ENCODE results near the gene BLVRA. TPM values are rescaled to one million over a fixed set of nuclear protein-coding genes. Genes with fewer than 3 reads are reported as not detected.

BLVRA gene
- total RNA-seq, 1 donor from 2014 or later = 60.2 TPM

DNA sequence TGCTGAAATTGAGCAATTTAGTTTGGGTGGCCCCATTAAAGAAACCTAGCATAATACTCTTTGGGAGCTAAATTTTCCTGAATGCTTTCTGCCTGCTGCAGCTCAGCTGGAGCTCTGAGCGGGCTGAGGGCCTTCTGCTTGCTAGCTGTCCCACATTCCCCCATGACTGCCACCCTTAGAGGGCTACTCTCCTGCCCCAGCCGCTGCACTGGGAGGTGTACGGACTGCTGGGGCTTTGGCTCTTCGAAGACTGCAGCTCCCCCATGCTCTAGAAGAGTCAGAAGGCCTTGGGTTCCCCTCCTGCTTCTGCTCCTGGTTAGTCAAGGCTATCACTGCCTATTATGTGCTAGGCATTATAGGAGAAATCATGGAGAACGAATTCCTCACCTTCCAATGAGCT is 31.5 kb downstream of the BLVRA start:
- Histone ChIP-seq H3K36me3 (ENCODE audit: control insufficient read depth, insufficient read depth, low read length) (no peaks in the 10 kb centered on the region), H3K27me3 (ENCODE audit: control insufficient read depth, insufficient read depth, low read length) (no peaks in the 10 kb centered on the region), H3K4me3 (ENCODE audit: low read depth, low read length) (no peak overlapping the region)
- no peak for DNase-seq (ENCODE audit: low read depth)
- TF ChIP-seq, protein P1, sequence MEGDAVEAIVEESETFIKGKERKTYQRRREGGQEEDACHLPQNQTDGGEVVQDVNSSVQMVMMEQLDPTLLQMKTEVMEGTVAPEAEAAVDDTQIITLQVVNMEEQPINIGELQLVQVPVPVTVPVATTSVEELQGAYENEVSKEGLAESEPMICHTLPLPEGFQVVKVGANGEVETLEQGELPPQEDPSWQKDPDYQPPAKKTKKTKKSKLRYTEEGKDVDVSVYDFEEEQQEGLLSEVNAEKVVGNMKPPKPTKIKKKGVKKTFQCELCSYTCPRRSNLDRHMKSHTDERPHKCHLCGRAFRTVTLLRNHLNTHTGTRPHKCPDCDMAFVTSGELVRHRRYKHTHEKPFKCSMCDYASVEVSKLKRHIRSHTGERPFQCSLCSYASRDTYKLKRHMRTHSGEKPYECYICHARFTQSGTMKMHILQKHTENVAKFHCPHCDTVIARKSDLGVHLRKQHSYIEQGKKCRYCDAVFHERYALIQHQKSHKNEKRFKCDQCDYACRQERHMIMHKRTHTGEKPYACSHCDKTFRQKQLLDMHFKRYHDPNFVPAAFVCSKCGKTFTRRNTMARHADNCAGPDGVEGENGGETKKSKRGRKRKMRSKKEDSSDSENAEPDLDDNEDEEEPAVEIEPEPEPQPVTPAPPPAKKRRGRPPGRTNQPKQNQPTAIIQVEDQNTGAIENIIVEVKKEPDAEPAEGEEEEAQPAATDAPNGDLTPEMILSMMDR (IDR thresholded peaks at IDR 0.05; ENCODE audit: insufficient read depth, low read length, poor library complexity, severe bottlenecking) = no peak

DNA sequence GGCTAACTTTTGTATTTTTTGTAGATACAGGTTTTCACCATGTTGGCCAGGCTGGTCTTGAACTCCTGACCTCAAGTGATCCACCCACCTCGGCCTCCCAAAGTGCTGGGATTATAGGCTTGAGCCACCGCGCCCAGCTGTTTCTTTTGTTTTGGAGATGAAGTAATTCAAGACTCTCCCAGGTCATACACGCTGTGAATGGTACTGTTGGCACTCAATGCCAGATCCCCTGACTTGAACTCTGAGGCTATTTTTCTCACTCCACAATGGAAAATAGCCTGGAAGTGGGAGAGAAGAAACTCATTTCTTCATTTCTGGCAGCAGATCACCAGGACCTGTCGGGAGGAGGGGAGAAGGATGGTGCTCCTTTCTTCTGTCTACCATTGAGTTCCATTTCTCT is 32.4 kb downstream of the BLVRA start:
- Histone ChIP-seq H3K4me3 (ENCODE audit: low read depth, low read length) (no peak overlapping the region), H3K27me3 (ENCODE audit: control insufficient read depth, insufficient read depth, low read length) (no peaks in the 10 kb centered on the region), H3K36me3 (ENCODE audit: control insufficient read depth, insufficient read depth, low read length) (no peaks in the 10 kb centered on the region)
- TF ChIP-seq, protein P1 (IDR thresholded peaks at IDR 0.05; ENCODE audit: insufficient read depth, low read length, poor library complexity, severe bottlenecking) = no peak
- DNase-seq (ENCODE audit: low read depth) = no peak

DNA sequence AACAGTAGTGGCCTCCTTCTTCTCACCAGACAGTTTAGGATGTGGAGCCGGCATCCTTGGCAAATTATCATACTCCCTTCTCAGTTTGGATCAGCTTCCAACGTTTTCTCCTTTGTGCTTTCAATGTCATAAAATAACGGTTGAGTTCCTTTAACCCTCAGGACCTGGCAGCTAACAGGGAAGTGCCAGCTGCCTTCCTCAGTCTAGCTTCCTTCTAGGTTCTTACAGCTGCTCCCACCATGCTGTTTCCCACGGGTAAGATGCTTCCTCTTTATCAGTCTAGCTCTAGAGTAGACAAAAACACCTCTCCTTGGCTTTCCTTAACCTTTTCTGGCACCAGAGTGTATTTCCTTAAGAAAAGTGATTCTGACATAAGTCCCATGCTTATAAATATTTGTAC is 33.2 kb downstream of the BLVRA start:
- TF ChIP-seq, protein P1 (IDR thresholded peaks at IDR 0.05; ENCODE audit: insufficient read depth, low read length, poor library complexity, severe bottlenecking) = no peak
- no peak for DNase-seq (ENCODE audit: low read depth)
- Histone ChIP-seq H3K4me3 (ENCODE audit: low read depth, low read length) (no peak overlapping the region), H3K27me3 (ENCODE audit: control insufficient read depth, insufficient read depth, low read length) (no peaks in the 10 kb centered on the region), H3K36me3 (ENCODE audit: control insufficient read depth, insufficient read depth, low read length) (no peaks in the 10 kb centered on the region)

DNA sequence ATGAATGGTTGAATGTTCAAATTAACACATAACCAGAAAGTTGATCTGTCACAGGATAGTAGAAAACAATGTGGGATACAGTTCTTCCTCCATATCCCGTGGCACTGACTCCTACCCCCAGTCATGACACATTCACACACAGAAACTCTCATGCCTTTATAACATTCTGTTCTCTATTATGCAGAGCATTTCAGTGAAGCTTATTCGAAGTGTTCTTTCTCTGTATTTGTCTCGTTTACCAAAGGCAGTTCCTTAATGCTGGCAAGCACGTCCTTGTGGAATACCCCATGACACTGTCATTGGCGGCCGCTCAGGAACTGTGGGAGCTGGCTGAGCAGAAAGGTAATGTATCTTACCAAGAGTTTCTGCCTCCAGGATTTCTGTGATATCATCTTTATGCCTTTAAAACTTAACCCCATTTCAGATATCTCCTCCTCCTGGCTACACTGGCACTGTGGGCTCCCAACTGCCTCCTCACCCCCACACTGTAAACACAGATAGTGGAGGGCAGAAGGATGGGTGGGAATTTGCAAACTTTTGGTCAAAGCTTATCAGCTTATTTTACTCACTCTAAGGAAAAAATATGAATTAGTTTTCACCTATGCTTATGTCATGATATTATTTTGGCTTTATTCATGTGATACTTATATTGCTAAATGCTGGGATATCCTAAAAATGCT is 34.1 kb downstream of the BLVRA start:
- no peak for DNase-seq (ENCODE audit: low read depth)
- Histone ChIP-seq H3K4me3 (ENCODE audit: low read depth, low read length) (no peak overlapping the region), H3K27me3 (ENCODE audit: control insufficient read depth, insufficient read depth, low read length) (no peaks in the 10 kb centered on the region), H3K36me3 (ENCODE audit: control insufficient read depth, insufficient read depth, low read length) (no peaks in the 10 kb centered on the region)
- TF ChIP-seq, protein P1 (IDR thresholded peaks at IDR 0.05; ENCODE audit: insufficient read depth, low read length, poor library complexity, severe bottlenecking) = no peak

DNA sequence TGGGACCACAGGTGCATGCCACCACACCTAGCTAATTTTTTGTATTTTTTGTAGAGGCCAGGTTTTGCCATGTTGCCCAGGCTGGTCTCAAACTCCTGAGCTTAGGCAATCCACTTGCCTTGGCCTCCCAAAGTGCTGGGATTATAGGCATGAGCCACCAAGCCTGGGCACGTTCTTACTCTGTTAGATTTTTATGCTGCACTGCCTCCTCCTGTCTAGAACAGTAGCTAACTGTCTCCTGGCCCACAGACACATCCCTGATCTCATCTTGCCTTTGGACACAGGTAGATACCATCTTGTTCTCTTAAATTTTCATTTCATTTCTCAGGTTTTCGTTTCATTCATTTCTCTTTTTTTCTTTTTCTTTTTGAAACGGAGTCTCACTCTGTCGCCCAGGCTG is 41.1 kb downstream of the BLVRA start:
- TF ChIP-seq, protein P1 (IDR thresholded peaks at IDR 0.05; ENCODE audit: insufficient read depth, low read length, poor library complexity, severe bottlenecking) = no peak
- DNase-seq (ENCODE audit: low read depth) = no peak
- Histone ChIP-seq H3K36me3 (ENCODE audit: control insufficient read depth, insufficient read depth, low read length) (no peaks in the 10 kb centered on the region), H3K4me3 (ENCODE audit: low read depth, low read length) (no peak overlapping the region), H3K27me3 (ENCODE audit: control insufficient read depth, insufficient read depth, low read length) (no peaks in the 10 kb centered on the region)

DNA sequence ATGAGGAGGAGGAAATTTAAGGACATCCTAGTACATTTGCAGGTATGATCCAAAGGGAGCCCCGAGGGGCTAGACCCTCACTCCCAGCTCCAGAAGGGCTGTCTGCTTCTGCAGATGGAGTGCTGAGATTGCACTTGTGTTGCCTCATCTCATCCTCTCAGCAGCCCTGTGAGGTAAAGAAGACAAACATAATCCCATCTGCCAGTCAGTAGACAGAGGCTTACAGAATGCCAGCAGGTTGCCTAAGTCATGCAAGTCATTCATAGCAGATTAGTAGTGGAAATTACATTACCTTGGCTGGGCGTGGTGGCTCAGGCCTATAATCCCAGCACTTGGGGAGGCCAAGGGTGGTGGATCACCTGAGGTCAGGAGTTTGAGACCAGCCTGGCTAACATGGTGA is 45.4 kb downstream of the BLVRA start:
- H3K4me3 ChIP-seq (ENCODE audit: low read depth, low read length) = no peak overlapping the region
- H3K27me3 ChIP-seq (ENCODE audit: control insufficient read depth, insufficient read depth, low read length) = no peaks in the 10 kb centered on the region
- no peak for DNase-seq (ENCODE audit: low read depth)
- TF ChIP-seq, protein P1 (IDR thresholded peaks at IDR 0.05; ENCODE audit: insufficient read depth, low read length, poor library complexity, severe bottlenecking) = no peak
- H3K36me3 ChIP-seq (ENCODE audit: control insufficient read depth, insufficient read depth, low read length) = no peaks in the 10 kb centered on the region
